Measurements from ENCODE around the gene MARCHF10.

MARCHF10 gene

DNA sequence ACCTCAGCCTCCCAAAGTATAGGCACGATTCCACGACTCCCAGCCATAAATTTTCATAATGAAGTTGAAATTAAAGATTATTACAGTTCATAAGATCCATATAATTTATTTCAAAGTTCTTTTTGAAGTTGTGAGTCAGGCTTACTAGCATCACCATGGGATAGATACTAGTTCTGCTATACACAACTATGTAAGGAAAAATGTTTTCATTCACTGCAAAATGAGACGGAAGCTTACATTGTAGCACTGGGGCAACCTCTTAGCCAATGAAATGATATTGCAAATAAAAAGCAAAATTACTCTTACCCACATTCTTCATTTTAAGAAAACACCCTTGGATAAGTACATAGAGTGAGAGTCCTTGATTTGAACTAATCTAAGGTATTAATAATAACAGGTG, 18.8 kb upstream of the MARCHF10 start:
- peaks cover 2% of the 10 kb centered on the region for H3K27me3 Mint-ChIP-seq
- no peaks in the 10 kb centered on the region for H3K9me3 Mint-ChIP-seq
- H3K36me3 Mint-ChIP-seq = no peaks in the 10 kb centered on the region
- H3K27ac Mint-ChIP-seq = no peak overlapping the region
- H3K4me1 Mint-ChIP-seq = no peaks in the 10 kb centered on the region
- H3K4me3 Mint-ChIP-seq = no peak overlapping the region

GRCh38 chr17:62825182-62825581, 17.1 kb upstream of the MARCHF10 start:
- no peaks in the 10 kb centered on the region for H3K36me3 Mint-ChIP-seq
- no peaks in the 10 kb centered on the region for H3K9me3 Mint-ChIP-seq
- H3K27me3 Mint-ChIP-seq = peaks cover 2% of the 10 kb centered on the region
- H3K4me3 Mint-ChIP-seq = no peak overlapping the region
- peaks cover under 1% of the 10 kb centered on the region for H3K4me1 Mint-ChIP-seq
- no peak overlapping the region for H3K27ac Mint-ChIP-seq

GRCh38 chr17:62824290-62825131, 16.4 kb upstream of the MARCHF10 start:
- Mint-ChIP-seq H3K27ac (no peak overlapping the region), H3K4me1 (peaks cover 7% of the 10 kb centered on the region), H3K9me3 (no peaks in the 10 kb centered on the region), H3K27me3 (peaks cover 4% of the 10 kb centered on the region), H3K4me3 (no peak overlapping the region), H3K36me3 (no peaks in the 10 kb centered on the region)

DNA sequence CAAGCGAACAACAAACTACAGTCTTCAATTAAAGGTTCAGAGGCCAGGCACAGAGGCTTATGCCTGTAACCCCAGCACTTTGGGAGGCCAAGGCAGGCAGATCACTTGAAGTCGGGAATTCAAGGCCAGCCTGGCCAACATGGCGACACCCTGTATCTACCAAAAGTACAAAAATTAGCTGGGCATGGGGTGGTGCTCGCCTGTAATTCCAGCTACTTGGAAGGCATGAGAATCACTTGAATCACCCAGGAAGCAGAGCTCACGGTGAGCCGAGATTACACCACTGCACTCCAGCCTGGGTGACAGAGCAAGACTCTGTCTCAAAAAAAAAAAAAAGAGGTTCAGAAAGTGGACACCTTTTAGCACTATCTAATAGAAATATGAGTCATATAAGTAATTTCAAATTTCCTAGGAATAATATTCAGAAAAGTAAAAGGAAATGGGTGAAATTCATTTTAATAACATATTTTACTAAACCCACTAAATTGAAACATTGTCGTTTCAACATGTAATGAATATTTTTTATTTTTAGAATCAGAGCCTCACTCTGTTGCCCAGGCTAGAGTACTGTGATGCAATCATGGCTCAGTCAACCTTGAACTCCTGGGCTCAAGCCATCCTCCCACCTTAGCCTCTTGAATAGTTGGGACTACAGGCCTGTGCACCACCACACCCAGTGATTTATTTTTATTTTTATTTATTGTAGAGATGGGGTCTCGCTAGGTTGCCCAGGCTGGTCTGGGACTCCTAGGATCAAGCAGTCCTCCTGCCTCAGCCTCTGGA, 15.2 kb upstream of the MARCHF10 start:
- no peaks in the 10 kb centered on the region for H3K9me3 Mint-ChIP-seq
- no peak overlapping the region for H3K27ac Mint-ChIP-seq
- H3K4me1 Mint-ChIP-seq = peaks cover 8% of the 10 kb centered on the region
- no peak overlapping the region for H3K4me3 Mint-ChIP-seq
- H3K27me3 Mint-ChIP-seq = peaks cover 11% of the 10 kb centered on the region
- no peaks in the 10 kb centered on the region for H3K36me3 Mint-ChIP-seq

- Mint-ChIP-seq H3K9me3 (no peaks in the 10 kb centered on the region), H3K36me3 (no peaks in the 10 kb centered on the region), H3K27me3 (peaks cover 11% of the 10 kb centered on the region), H3K4me1 (peaks cover 8% of the 10 kb centered on the region), H3K27ac (no peak overlapping the region), H3K4me3 (no peak overlapping the region)
These were observed 14.2 kb upstream of the MARCHF10 start for GRCh38 chr17:62822080-62822904.

DNA sequence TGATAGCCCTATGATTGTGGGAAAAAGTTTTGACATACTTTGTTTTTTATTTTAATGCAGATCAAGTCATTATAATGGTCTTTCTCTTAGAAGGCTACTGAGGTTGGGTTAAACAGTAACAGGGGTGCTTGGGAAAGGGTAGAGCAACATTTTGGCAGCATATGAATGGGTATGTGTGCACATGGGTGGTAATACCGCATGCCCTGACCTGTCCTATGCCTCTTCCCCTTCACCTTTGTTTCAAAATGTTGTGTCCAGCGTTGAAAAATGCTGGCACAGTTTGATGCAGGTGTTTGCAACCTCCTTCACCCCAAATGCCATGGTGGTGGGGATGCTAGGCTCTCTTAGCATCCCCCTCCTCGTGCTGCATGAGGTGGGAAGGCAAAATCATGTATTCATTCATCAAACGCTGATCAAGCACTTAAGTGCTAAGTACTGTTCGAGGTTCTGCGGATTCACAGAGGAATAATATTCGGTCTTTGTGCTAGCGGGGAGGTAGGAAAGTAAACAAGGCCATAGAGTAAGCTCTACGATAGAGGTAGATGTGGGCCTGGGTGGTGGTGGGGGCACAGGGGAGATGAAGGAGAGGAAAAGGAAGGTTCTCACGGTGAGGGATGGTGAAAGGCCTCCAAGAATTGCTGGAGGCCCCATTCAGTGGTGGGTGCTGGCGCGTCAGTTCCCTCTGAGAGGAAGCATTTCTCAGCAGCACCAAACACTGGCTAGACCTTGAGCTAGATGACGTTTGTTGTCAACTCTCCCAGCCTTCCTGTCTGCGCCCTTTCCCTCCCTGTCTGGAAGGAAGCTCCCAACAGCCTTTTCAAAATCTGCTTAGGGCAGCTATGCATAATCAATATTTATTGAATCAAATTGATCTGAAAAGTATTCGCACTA, 13.3 kb upstream of the MARCHF10 start:
- peaks cover 9% of the 10 kb centered on the region for H3K27me3 Mint-ChIP-seq
- H3K27ac Mint-ChIP-seq = no peak overlapping the region
- peaks cover 8% of the 10 kb centered on the region for H3K4me1 Mint-ChIP-seq
- H3K36me3 Mint-ChIP-seq = no peaks in the 10 kb centered on the region
- no peaks in the 10 kb centered on the region for H3K9me3 Mint-ChIP-seq
- no peak overlapping the region for H3K4me3 Mint-ChIP-seq

GRCh38 chr17:62819511-62820221, 11.6 kb upstream of the MARCHF10 start:
- peaks cover 9% of the 10 kb centered on the region for H3K27me3 Mint-ChIP-seq
- H3K4me3 Mint-ChIP-seq = no peak overlapping the region
- H3K27ac Mint-ChIP-seq = no peak overlapping the region
- peaks cover 8% of the 10 kb centered on the region for H3K4me1 Mint-ChIP-seq
- no peaks in the 10 kb centered on the region for H3K9me3 Mint-ChIP-seq
- no peaks in the 10 kb centered on the region for H3K36me3 Mint-ChIP-seq

- no peak overlapping the region for H3K27ac Mint-ChIP-seq
- no peaks in the 10 kb centered on the region for H3K36me3 Mint-ChIP-seq
- peaks cover 6% of the 10 kb centered on the region for H3K9me3 Mint-ChIP-seq
- H3K4me3 Mint-ChIP-seq = no peak overlapping the region
- peaks cover 8% of the 10 kb centered on the region for H3K4me1 Mint-ChIP-seq
- H3K27me3 Mint-ChIP-seq = peaks cover 11% of the 10 kb centered on the region
These were observed 10.4 kb upstream of the MARCHF10 start for GRCh38 chr17:62818526-62818925.

DNA sequence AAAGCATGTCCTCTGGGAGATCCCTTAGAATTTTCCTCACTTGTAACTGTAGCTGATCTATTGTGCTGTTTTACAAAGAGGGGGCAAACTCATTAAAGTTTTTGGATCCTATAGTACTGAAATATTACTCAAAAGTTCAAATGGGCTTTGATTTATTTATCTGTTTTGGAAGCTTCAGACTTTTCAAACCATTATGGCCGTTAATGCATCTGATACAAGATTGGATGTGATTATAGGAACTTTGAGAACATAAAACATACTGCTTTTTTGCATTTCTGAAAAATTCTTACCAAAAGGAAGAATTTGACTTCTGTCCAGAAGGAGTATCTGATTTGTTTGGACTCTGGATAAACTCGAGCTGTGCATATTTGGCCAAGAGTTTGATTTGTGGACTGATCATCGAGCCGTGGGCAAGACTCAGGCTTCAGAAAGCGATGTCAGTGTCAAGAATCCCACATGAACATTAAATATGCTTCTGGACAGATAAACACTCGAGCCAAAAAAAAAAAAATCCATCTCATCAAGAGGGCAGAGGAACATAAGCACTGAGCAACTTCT, 8.2 kb upstream of the MARCHF10 start:
- no peaks in the 10 kb centered on the region for H3K36me3 Mint-ChIP-seq
- H3K4me3 Mint-ChIP-seq = no peak overlapping the region
- no peak overlapping the region for H3K27ac Mint-ChIP-seq
- H3K4me1 Mint-ChIP-seq = peaks cover 8% of the 10 kb centered on the region
- H3K27me3 Mint-ChIP-seq = peaks cover 11% of the 10 kb centered on the region
- H3K9me3 Mint-ChIP-seq = peaks cover 6% of the 10 kb centered on the region

- no peaks in the 10 kb centered on the region for H3K36me3 Mint-ChIP-seq
- peaks cover 6% of the 10 kb centered on the region for H3K9me3 Mint-ChIP-seq
- H3K27me3 Mint-ChIP-seq = peaks cover 30% of the 10 kb centered on the region
- no peak overlapping the region for H3K27ac Mint-ChIP-seq
- no peak overlapping the region for H3K4me3 Mint-ChIP-seq
- H3K4me1 Mint-ChIP-seq = peaks cover 10% of the 10 kb centered on the region
These were observed 1.5 kb upstream of the MARCHF10 start for GRCh38 chr17:62809656-62810055.

DNA sequence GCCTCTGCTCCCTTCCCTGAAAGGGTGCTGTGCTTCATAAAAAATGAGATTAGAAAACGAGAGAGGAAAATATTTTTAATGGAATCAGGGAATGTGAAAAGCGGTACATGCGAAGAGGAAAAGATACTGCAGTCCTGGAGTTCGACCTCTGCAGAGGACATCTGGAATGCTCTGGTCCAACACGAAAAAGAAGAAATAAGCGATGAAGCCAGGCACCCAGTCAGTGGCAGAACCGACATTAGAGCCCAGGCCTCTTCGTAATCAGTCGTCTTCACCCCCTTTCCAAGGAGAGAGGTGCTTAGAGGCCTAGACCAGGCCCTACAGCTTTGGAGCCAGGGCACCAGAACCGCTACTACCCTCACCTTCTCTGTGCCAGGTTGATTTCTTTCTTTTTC, 459 bp upstream of the MARCHF10 start:
- H3K4me1 Mint-ChIP-seq = peaks cover 10% of the 10 kb centered on the region
- H3K27ac Mint-ChIP-seq = no peak overlapping the region
- H3K27me3 Mint-ChIP-seq = peaks cover 33% of the 10 kb centered on the region
- H3K9me3 Mint-ChIP-seq = no peaks in the 10 kb centered on the region
- H3K4me3 Mint-ChIP-seq = no peak overlapping the region
- H3K36me3 Mint-ChIP-seq = no peaks in the 10 kb centered on the region

GRCh38 chr17:62805234-62805633, 2.9 kb downstream of the MARCHF10 start:
- peaks cover 41% of the 10 kb centered on the region for H3K27me3 Mint-ChIP-seq
- no peaks in the 10 kb centered on the region for H3K9me3 Mint-ChIP-seq
- H3K27ac Mint-ChIP-seq = no peak overlapping the region
- no peaks in the 10 kb centered on the region for H3K36me3 Mint-ChIP-seq
- peaks cover 10% of the 10 kb centered on the region for H3K4me1 Mint-ChIP-seq
- no peak overlapping the region for H3K4me3 Mint-ChIP-seq

DNA sequence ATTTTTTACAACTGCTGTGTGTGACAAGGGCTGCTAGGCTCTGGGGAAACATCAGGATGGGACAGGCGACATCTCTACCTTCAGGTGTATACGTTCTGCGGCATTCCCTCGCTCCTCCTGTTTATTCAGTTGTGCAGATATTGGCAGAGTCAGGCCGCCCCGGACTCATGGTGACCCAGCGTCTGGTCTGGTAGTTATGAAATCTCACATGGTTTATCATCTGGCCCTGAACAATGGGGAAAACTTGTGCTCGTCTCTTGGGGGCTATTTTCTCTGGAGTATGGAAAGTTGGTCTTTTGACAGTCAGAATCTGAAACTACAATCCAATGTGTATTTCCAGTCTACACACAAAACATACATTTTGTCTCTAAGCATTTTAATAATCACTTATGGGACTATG, 3.3 kb downstream of the MARCHF10 start:
- Mint-ChIP-seq H3K9me3 (no peaks in the 10 kb centered on the region), H3K4me3 (no peak overlapping the region), H3K4me1 (peaks cover 10% of the 10 kb centered on the region), H3K27me3 (peaks cover 42% of the 10 kb centered on the region), H3K36me3 (no peaks in the 10 kb centered on the region), H3K27ac (no peak overlapping the region)

DNA sequence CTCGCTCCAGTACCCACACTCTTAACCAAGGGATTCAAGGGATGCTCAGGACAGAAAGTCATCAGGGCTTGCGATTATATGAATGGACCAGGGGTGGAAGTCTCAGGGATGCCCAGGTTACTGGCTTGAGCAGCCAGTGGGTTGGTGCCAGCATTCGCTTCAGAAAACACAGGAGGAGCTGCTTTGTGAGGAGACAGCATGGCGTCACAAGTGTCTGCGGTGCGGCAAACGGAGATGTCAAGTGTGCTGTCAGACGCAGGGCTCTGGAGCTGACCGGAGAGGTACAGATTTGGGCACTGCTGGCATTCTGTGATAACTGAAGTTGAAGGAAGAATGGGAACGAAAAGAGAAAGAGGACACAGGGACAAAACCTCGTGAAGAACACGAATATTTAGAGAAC, 4.1 kb downstream of the MARCHF10 start:
- Mint-ChIP-seq H3K27ac (no peak overlapping the region), H3K9me3 (no peaks in the 10 kb centered on the region), H3K27me3 (peaks cover 36% of the 10 kb centered on the region), H3K4me3 (no peak overlapping the region), H3K36me3 (no peaks in the 10 kb centered on the region), H3K4me1 (peaks cover 3% of the 10 kb centered on the region)
